WI38 (cell line): Measurements from ENCODE around the gene P2RY13.

ENCODE experiments used
- H3K4me3 ChIP-seq: 2 replicates; pipeline ENCODE4 v1.5.1; 2011; ENCODE audit warnings: low read depth, mild to moderate bottlenecking, control low read depth, low read length
- TF ChIP-seq, protein P1 (sequence below): IDR thresholded peaks from 2 replicates; pipeline ENCODE4 v1.5.1; 2012; ENCODE audit warnings: low read depth, mild to moderate bottlenecking, control low read depth, low read length

The P2RY13 gene

DNA sequence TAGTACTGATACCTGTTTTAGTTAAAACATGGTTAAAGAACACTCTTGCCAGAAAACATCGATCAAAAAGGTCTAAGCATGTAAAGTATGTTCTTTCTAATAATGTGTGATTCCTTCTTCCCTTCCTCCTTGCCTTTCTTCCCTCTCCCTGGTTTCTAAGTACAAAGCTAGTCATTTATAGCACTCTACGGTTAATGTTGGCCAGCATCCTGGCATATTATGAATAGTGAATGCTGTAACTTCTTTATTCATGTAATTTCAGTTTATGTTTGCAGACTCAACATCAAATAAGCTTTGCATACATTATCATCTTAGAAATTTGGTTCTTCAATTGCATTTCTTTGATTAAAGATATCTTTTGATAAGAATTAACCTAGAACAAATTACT lies 28.1 kb upstream of the P2RY13 start:
- no peak overlapping the region for H3K4me3 ChIP-seq
- TF ChIP-seq, protein P1, sequence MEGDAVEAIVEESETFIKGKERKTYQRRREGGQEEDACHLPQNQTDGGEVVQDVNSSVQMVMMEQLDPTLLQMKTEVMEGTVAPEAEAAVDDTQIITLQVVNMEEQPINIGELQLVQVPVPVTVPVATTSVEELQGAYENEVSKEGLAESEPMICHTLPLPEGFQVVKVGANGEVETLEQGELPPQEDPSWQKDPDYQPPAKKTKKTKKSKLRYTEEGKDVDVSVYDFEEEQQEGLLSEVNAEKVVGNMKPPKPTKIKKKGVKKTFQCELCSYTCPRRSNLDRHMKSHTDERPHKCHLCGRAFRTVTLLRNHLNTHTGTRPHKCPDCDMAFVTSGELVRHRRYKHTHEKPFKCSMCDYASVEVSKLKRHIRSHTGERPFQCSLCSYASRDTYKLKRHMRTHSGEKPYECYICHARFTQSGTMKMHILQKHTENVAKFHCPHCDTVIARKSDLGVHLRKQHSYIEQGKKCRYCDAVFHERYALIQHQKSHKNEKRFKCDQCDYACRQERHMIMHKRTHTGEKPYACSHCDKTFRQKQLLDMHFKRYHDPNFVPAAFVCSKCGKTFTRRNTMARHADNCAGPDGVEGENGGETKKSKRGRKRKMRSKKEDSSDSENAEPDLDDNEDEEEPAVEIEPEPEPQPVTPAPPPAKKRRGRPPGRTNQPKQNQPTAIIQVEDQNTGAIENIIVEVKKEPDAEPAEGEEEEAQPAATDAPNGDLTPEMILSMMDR, result no peak

DNA sequence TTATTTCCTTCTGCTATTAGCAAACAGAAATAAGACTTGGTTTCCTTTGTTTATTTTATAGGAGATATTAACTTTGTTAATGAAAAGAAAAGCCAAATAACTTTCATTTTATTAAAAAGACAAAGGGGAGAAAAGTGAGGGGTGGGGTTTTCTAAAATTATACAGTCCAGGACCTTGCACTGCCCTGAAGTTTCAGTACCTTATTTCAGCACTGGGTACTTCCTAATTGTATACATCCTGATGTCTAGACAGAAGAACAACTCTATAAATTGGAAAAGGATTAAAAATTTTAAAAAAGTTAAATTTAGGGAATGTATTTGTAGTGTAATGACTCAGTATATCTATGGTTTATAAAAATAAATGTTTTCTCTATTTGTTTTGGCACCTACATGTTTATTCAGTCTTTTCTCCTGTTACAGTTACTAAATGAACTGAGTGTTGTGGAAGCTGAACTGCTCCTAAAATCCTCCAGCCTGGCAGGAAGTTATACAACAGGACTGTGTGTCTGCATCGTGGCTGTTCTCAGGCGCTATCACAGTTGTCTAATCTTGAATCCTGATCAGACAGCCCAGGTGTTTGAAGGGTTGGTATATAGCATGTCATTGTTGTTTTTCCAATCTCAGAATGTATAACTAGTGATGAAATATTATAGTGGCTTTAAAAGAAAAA lies 27.6 kb upstream of the P2RY13 start:
- TF ChIP-seq, protein P1, result no peak
- H3K4me3 ChIP-seq, result no peak overlapping the region

DNA sequence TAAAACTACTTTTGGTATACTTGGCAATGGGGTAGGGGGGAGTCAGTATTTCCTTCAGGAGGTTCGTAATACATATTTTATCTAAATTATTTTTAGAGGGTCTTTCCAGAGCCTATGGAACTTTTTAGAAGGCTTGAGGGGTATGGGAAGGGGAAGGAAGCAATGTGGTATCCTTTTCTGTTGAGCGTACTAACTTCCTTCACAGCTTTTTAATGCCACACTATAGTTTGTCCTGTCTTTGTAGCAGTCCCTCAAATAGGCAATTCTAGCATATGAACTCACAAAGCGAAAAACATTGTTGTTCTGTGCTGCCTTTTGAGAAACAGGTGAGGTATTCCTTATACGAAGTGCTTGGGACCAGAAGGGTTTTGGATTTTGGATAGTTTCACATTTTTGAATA lies 22.3 kb upstream of the P2RY13 start:
- TF ChIP-seq, protein P1, result no peak
- no peak overlapping the region for H3K4me3 ChIP-seq

DNA sequence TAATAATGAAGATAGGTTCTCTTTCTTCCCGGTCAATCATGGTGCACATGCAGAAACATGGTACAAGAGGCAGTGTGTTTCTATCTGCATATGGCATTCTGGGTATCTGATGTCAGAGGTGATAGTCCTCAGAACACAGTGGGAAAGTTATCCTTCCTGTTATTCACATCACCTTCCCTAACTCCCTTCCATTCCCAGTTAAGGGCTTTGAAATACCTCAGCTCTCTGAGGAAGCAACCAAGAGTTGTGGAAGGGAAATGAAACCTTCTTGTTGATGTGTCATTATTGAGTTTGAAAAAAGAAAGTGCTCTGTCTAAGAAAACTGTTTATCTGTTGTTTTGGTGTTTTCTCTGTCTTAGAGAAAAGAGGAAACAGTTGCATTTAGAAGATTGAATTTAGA lies 21.9 kb upstream of the P2RY13 start:
- TF ChIP-seq, protein P1, result no peak
- no peak overlapping the region for H3K4me3 ChIP-seq

DNA sequence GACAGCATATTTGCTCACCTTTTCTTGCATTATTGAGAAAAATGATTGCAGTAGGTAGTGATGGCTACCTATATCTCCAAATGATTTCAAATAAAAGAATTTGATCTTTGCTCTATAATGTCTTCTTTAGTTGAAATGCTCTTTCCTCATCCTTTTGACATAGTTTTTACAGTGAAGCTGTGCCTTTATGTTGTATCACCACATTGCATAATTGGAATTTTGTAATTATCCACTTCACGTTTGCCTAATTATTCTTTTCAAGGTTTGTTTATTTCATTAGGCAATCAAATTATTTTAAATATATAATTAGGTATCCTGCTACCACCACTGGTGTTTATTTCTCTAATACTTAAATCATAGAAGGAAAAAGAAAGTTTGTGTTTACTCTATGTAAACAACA lies 21.3 kb upstream of the P2RY13 start:
- TF ChIP-seq, protein P1, result no peak
- no peak overlapping the region for H3K4me3 ChIP-seq

DNA sequence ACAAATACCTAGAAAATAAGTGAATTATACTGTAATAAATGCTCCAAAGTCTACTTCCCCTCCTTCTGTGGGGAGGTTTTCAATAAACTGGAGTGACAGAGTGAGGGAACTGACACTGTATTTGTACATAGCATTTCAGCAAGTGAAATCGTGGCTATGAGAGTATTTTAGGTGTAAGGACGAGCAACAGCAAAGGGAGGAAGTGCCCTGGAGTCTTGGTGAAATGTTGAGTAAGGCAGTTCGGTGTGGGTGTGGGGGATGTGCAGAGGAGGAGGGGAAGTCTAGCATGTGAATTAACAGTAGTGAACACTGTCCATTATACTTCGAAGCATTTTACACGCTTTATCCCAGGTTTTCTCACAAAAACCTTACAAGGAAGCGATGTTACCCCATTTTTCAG lies 18.1 kb upstream of the P2RY13 start:
- TF ChIP-seq, protein P1, result no peak
- no peak overlapping the region for H3K4me3 ChIP-seq

DNA sequence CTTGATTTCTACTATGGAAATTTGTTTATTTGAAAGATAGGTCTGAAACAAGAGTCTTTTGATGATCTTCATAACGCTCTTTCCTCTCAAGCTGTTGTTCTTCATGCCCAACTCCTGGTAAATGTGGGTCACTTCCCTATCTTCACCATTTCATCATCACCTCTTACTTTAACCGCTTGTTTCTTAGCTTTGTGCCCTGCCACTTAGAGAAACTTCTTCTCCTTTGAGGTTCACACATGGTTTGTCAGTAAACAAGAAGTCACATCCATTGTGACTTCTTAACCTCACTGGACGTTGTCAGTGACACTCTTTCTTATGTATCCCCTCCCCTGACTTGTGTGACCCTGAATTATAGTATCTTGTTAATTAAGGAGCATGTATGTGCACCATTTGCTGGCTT lies 16.9 kb upstream of the P2RY13 start:
- no peak overlapping the region for H3K4me3 ChIP-seq
- TF ChIP-seq, protein P1, result no peak
